Choroid plexus epithelial cell (primary cell): ENCODE data around the gene ANGPTL4.

ENCODE experiments used
- DNase-seq: peaks from one replicate; pipeline ENCODE4 v3.0.0-alpha.2; 2010; ENCODE audit warnings: low read depth
- H3K4me3 ChIP-seq: 2 replicates; pipeline ENCODE4 v1.5.1; 2011; ENCODE audit warnings: low read depth, mild to moderate bottlenecking, control low read depth, low read length, moderate library complexity
- TF ChIP-seq, protein P1 (sequence below): conservative IDR thresholded peaks from 2 replicates; pipeline ENCODE4 v1.5.1; 2011; ENCODE audit warnings: low read depth, mild to moderate bottlenecking, control low read depth, inconsistent platforms, low read length, moderate library complexity

ANGPTL4 gene

DNA sequence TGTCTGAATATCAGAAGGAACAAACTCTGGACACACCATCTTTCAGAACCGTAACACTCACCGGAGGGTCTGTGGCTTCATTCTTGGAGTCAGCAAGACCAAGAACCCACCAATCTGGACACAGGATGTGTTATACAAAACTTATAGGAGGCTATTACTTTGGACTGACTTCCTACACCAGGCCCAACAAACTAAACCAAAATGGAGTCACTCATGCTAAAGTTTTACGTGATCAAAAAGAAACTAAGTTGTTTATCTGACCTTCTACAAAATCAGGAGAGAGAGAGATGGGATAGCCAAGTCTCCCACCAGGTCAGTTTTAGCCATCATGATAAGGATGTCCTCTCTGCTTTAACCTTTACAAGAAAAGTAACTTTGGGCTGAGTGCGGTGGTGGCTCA lies 23.0 kb downstream of the ANGPTL4 start:
- no peak for DNase-seq
- no peak overlapping the region for H3K4me3 ChIP-seq
- TF ChIP-seq, protein P1, sequence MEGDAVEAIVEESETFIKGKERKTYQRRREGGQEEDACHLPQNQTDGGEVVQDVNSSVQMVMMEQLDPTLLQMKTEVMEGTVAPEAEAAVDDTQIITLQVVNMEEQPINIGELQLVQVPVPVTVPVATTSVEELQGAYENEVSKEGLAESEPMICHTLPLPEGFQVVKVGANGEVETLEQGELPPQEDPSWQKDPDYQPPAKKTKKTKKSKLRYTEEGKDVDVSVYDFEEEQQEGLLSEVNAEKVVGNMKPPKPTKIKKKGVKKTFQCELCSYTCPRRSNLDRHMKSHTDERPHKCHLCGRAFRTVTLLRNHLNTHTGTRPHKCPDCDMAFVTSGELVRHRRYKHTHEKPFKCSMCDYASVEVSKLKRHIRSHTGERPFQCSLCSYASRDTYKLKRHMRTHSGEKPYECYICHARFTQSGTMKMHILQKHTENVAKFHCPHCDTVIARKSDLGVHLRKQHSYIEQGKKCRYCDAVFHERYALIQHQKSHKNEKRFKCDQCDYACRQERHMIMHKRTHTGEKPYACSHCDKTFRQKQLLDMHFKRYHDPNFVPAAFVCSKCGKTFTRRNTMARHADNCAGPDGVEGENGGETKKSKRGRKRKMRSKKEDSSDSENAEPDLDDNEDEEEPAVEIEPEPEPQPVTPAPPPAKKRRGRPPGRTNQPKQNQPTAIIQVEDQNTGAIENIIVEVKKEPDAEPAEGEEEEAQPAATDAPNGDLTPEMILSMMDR: no peak

DNA sequence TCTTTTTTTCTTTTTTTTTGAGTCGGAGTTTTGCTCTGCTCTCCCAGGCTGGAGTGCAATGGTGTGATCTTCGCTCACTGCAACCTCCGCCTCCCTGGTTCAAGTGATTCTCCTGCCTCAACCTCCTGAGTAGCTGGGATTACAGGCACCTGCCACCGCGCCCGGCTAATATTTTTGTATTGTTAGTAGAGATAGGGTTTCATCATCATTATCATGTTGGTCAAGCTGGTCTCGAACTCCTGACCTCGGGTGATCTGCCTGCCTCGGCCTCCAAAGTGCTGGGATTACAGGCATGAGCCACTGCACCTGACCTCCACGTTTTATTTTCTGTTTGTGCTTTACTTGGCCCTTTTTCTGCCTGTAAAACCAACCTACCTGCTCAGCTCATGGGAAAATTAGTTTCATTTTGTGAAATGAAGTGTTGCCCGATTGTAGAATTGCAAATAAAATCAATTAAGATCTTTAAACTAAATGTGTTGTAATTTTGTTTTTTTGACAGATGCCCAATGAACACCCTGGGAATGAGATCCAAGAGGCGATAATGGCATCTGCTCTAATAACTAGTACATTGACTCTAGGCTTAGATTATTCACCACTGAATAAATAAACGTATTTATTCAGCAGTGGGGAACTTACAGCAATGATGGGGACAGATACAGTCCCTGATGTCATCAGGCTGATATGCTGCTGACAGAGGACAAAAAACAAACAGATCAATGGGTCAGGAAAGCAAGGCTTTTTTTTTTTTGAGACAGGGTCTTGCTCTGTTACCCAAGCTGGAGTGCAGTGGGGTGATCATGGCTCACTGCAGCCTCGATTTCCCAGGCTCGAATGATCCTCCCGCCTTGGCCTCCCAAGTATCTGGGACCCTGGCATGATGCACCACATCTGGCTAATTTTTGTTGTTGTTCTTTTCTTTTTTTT lies 24.0 kb downstream of the ANGPTL4 start:
- no peak overlapping the region for H3K4me3 ChIP-seq
- TF ChIP-seq, protein P1: no peak
- no peak for DNase-seq

DNA sequence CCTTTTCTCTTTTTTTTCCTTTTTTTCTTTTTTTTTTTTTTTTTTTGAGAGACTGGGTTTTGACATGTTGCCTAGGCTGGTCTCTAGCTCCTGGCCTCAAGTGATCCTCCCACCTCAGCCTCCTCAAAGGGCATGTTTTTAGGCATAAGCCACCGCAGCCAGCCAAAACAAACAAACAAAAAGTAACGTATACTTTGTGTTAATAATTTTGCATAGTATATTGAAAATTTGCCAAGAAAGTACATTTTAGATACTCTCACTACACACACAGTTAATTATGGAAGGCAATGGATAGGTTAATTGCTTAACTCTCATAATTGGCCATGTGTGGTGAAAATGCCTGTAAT lies 24.6 kb downstream of the ANGPTL4 start:
- DNase-seq: no peak
- H3K4me3 ChIP-seq: no peak overlapping the region
- TF ChIP-seq, protein P1: no peak

DNA sequence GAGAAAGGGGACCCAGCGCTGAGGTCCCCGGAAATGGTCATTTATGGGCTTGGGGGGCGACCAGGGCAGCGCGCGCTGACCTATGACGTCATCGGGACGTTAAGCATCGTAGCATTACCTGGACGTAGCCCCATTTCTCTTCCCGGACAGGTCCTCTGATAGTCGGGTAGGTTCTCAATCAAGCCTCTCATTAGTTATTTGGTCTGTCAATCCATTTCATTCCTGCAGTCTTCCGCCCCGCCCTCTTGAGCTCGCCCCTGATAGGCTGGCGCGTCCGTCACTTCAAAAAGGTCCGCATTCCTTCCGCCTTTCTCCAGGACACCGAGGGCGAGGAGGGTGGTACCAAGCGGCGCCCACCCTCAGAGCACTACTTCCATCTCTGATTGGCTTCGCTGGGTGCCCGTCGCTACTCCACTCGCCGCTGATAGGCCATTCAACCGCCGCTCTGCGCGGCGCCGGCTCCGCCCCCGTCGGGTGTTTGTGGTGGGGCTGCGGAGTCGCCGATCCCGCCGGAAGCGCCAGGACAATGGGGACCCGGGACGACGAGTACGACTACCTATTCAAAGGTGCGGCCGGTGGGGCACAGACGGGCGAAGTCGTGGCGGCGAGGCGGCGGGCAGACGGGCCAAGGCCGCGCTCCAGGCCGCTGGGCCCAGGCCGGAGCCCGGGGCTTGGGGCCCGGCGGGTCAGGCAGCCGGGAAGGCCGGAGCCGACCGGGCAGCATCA lies 26.1 kb downstream of the ANGPTL4 start, which contains the start of gene RAB11B:
Gene RAB11B, plus strand, starts transcription at position 470 of the 726 bp plus-strand sequence. Its CDS starts 57 bp downstream, at position 527.
- TF ChIP-seq, protein P1: no peak
- H3K4me3 ChIP-seq: peak within 1 kb of the TSS; percentile 85
- DNase-seq: peak; percentile 100

DNA sequence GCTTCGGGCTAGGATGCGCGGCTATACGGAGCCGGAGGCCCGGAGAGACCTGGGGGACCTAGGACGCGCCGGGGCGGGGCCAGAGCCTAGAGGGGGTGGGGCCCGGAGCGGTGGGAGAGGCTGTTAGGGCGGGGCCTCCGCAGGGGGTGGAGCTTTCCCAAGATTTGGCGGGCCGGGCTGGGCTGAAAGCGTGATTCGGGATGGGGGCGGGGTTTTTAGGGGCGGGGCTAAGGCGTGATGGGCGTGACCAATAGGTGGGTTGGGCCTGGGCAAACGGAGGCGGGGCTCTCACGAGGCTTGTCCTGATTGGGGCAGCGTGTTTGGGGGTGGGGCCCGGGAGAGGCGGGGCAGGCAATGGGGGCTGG lies 26.6 kb downstream of the ANGPTL4 start:
- TF ChIP-seq, protein P1: no peak
- H3K4me3 ChIP-seq: peak overlapping the region; percentile 85
- peak; percentile 97 for DNase-seq

DNA sequence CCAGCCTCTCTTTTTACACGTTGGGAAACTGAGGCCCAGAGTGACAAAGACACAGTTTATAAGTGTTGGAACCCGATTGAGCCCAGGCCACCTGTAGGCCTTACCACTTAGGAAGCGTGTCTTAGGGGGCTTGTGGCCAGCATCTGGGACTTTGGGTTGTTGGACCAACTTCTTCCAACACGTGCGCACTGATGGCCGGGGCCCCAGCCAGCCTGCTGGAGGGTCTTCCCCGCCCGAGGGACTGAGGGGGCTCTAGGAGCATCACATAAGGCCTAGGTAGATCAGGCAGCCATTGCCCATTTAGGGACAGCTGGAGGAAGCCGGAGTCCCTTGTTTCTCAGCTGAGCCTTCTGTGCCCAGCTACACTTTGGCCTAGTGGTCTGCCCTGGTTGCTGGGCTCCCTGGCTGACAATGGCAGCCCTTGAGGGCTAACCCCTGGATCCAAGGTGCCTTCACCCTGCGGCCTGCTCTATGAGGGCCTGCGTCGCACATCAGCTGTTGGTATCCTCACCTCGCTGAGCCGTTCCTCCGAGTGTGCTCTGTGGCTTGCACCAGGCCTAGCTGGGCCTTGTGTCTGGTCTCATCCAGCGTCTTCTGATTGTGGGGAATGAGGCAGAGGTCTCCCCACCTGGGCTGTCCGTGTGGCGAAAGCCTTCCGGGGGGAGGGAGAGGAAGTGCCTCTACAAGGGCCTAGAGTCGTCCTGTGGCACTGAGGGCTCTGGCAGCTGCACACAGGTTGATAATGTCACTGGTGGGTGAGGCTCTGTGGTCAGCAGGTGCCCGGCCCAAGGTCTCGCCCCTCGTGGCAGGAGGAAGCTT lies 27.5 kb downstream of the ANGPTL4 start:
- TF ChIP-seq, protein P1: no peak
- no peak for DNase-seq
- no peak overlapping the region for H3K4me3 ChIP-seq
